Cerebellar nuclear complex (tissue), 1 donor: ENCODE measurements around the gene MYH11.
"Not testable (repeated sequence)": the region's sequence is repeated elsewhere in the genome, so short reads cannot be mapped to it uniquely, and the experiment has no call there.

ENCODE experiments used
- DNase-seq, 2 experiments: peaks; one replicate each; lab custom pipeline; 2025; lab: John Stamatoyannopoulos, UW

MYH11 gene

GRCh38 chr16:15809297-15809696 lies 47.5 kb downstream of the MYH11 start:
- DNase-seq: not testable (repeated sequence)

GRCh38 chr16:15808071-15808470 lies 48.8 kb downstream of the MYH11 start:
- DNase-seq: no peak

GRCh38 chr16:15807603-15808009 lies 49.2 kb downstream of the MYH11 start:
- DNase-seq: no peak

- DNase-seq: no peak
Observed at GRCh38 chr16:15803618-15804017, 53.2 kb downstream of the MYH11 start.

- no peak for DNase-seq
Observed at GRCh38 chr16:15799851-15800495, 56.9 kb downstream of the MYH11 start.

- no peak for DNase-seq
Observed at GRCh38 chr16:15798671-15799070, 58.2 kb downstream of the MYH11 start.

- DNase-seq: no peak
Observed at GRCh38 chr16:15796885-15797284, 59.9 kb downstream of the MYH11 start.

GRCh38 chr16:15795615-15796014 lies 61.2 kb downstream of the MYH11 start:
- DNase-seq: no peak

- DNase-seq: no peak
Observed at GRCh38 chr16:15792563-15792971, 64.3 kb downstream of the MYH11 start.

GRCh38 chr16:15790458-15790857 lies 66.4 kb downstream of the MYH11 start:
- no peak for DNase-seq

- not testable (repeated sequence) for DNase-seq
Observed at GRCh38 chr16:15789816-15790215, 67.0 kb downstream of the MYH11 start.

- no peak for DNase-seq
Observed at GRCh38 chr16:15788846-15789239, 68.0 kb downstream of the MYH11 start.

GRCh38 chr16:15786501-15786900 lies 70.3 kb downstream of the MYH11 start:
- DNase-seq: no peak

- DNase-seq: no peak
Observed at GRCh38 chr16:15785386-15786059, 71.3 kb downstream of the MYH11 start.

GRCh38 chr16:15783985-15784384 lies 72.8 kb downstream of the MYH11 start:
- DNase-seq: no peak

- DNase-seq: no peak
Observed at GRCh38 chr16:15782573-15783365, 74.1 kb downstream of the MYH11 start.

- no peak for DNase-seq
Observed at GRCh38 chr16:15781650-15782049, 75.2 kb downstream of the MYH11 start.

GRCh38 chr16:15780805-15781204 lies 76.0 kb downstream of the MYH11 start:
- DNase-seq: no peak

GRCh38 chr16:15779664-15780351 lies 77.0 kb downstream of the MYH11 start:
- no peak for DNase-seq

GRCh38 chr16:15778999-15779614 lies 77.7 kb downstream of the MYH11 start:
- DNase-seq: no peak

GRCh38 chr16:15778204-15778743 lies 78.6 kb downstream of the MYH11 start:
- no peak for DNase-seq
